ENCODE measurements around the gene OOEP. TPM values are rescaled to one million over a fixed set of nuclear protein-coding genes. Genes with fewer than 3 reads are reported as not detected.
A peak's percentile ranks its signal among the peaks of the same experiment; 100 is the strongest.
"Not testable (repeated sequence)": the region's sequence is repeated elsewhere in the genome, so short reads cannot be mapped to it uniquely, and the experiment has no call there.

Gene OOEP
- total RNA-seq, 6 experiments from 2014 or later, result not detected

GRCh38 chr6:73389854-73390253 is 20.2 kb upstream of the OOEP start:
- Histone ChIP-seq H3K4me1 (no peaks in the 10 kb centered on the region), H3K27ac (no peak overlapping the region), H3K9me3 (no peaks in the 10 kb centered on the region), H3K4me3 (no peak overlapping the region), H3K27me3 (no peaks in the 10 kb centered on the region), H3K36me3 (no peaks in the 10 kb centered on the region)
- ATAC-seq, result no peak
- no peak for DNase-seq
- TF ChIP-seq CTCF (IDR thresholded peaks at IDR 0.05), result no peak
- no peak for TF ChIP-seq POLR2A (IDR thresholded peaks at IDR 0.05)
- 73% methylated on average over 10 of the region's 10 CpGs for WGBS (ENCODE audit: insufficient coverage, low coverage, low lambda C conversion rate, missing lambda C conversion rate)
- intact Hi-C loops (cut with DNase I), result no loop called here

- under 1% methylated on average over 7 of the region's 38 CpGs for WGBS (ENCODE audit: insufficient coverage, low coverage, low lambda C conversion rate, missing lambda C conversion rate)
- Histone ChIP-seq H3K27ac (no peak overlapping the region), H3K36me3 (no peaks in the 10 kb centered on the region), H3K27me3 (no peaks in the 10 kb centered on the region), H3K4me3 (peak overlapping the region; percentile 33 to 51 (median 44)), H3K4me1 (no peaks in the 10 kb centered on the region), H3K9me3 (no peaks in the 10 kb centered on the region)
- ATAC-seq, result peak; percentile 79 to 89 (median 84)
- intact Hi-C loops (cut with DNase I), result no loop called here
- DNase-seq, result peak; percentile 50 to 65 (median 54)
- peak; percentile 20 to 47 (median 44) for TF ChIP-seq CTCF (IDR thresholded peaks at IDR 0.05)
- TF ChIP-seq POLR2A (IDR thresholded peaks at IDR 0.05), result no peak
These were observed 19.3 kb upstream of the OOEP start for GRCh38 chr6:73388800-73389512.

- no peak overlapping the region for H3K27ac ChIP-seq
- intact Hi-C loops (cut with DNase I), result no loop called here
These were observed 18.7 kb upstream of the OOEP start for GRCh38 chr6:73388433-73388799.

GRCh38 chr6:73382462-73383113 is 12.9 kb upstream of the OOEP start:
- no peak for TF ChIP-seq POLR2A (IDR thresholded peaks at IDR 0.05)
- no peak for TF ChIP-seq CTCF (IDR thresholded peaks at IDR 0.05)
- intact Hi-C loops (cut with DNase I), result no loop called here

More at GRCh38 chr6:73388433-73388799, 18.7 kb upstream of the OOEP start:
- DNase-seq (no peak), ATAC-seq (peak in 1 of 4 donors; percentile 23)
- H3K4me3 ChIP-seq, result peak overlapping the region; percentile 33 to 51 (median 44)
- 31% methylated on average over 4 of the region's 4 CpGs for WGBS (ENCODE audit: insufficient coverage, low coverage, low lambda C conversion rate, missing lambda C conversion rate)
- no peaks in the 10 kb centered on the region for H3K9me3 ChIP-seq
- no peaks in the 10 kb centered on the region for H3K27me3 ChIP-seq
- no peaks in the 10 kb centered on the region for H3K36me3 ChIP-seq
- no peaks in the 10 kb centered on the region for H3K4me1 ChIP-seq
- TF ChIP-seq CTCF (IDR thresholded peaks at IDR 0.05), result no peak
- no peak for TF ChIP-seq POLR2A (IDR thresholded peaks at IDR 0.05)

GRCh38 chr6:73381531-73381930 is 11.8 kb upstream of the OOEP start:
- H3K27ac ChIP-seq; H3K4me3 ChIP-seq; ATAC-seq; DNase-seq; H3K4me1 ChIP-seq; H3K9me3 ChIP-seq; intact Hi-C loops (cut with DNase I); H3K36me3 ChIP-seq; H3K27me3 ChIP-seq: not testable (repeated sequence)
- 86% methylated on average over 10 of the region's 10 CpGs for WGBS (ENCODE audit: insufficient coverage, low coverage, low lambda C conversion rate, missing lambda C conversion rate)

More at GRCh38 chr6:73382462-73383113, 12.9 kb upstream of the OOEP start:
- ATAC-seq (no peak), DNase-seq (no peak)
- Histone ChIP-seq H3K4me1 (no peaks in the 10 kb centered on the region), H3K4me3 (no peak overlapping the region), H3K9me3 (no peaks in the 10 kb centered on the region), H3K36me3 (no peaks in the 10 kb centered on the region), H3K27ac (no peak overlapping the region), H3K27me3 (no peaks in the 10 kb centered on the region)
- WGBS (ENCODE audit: insufficient coverage, low coverage, low lambda C conversion rate, missing lambda C conversion rate), result 93% methylated on average over 4 of the region's 6 CpGs
